HG03045 (cell line): ENCODE measurements around the gene TMEM270.

Experiments
- ATAC-seq: cut with Tn5 transposase; IDR thresholded peaks from one replicate; pipeline ENCODE4 v1.9.1; 2021; ENCODE audit warnings: mild to moderate bottlenecking, moderate library complexity; ENCODE audit not compliant: unreplicated experiment

Gene TMEM270

GRCh38 chr7:73904219-73905137, 43.5 kb downstream of the TMEM270 start:
- ATAC-seq: no peak

GRCh38 chr7:73905360-73905759, 44.4 kb downstream of the TMEM270 start:
- no peak for ATAC-seq

GRCh38 chr7:73906874-73907273, 45.9 kb downstream of the TMEM270 start:
- no peak for ATAC-seq

GRCh38 chr7:73907554-73908122, 46.7 kb downstream of the TMEM270 start:
- no peak for ATAC-seq

- ATAC-seq: no peak
These were observed 47.2 kb downstream of the TMEM270 start for GRCh38 chr7:73908123-73908611.

GRCh38 chr7:73909051-73909941, 48.3 kb downstream of the TMEM270 start:
- no peak for ATAC-seq

- no peak for ATAC-seq
These were observed 49.0 kb downstream of the TMEM270 start for GRCh38 chr7:73909996-73910395.

GRCh38 chr7:73912223-73912622, 51.3 kb downstream of the TMEM270 start:
- ATAC-seq: no peak
